K562 (cell line): ENCODE results near the gene ADCY5. TPM values are rescaled to one million over a fixed set of nuclear protein-coding genes. Genes with fewer than 3 reads are reported as not detected.

Experiments
- CBX1 ChIP-seq: sonication (generic); IDR thresholded peaks from 2 replicates; pipeline ENCODE4 v1.6.1; 2016; ENCODE audit warnings: antibody characterized with exemption, low read depth, mild to moderate bottlenecking
- POLR2H ChIP-seq: IDR thresholded peaks from 2 replicates; pipeline ENCODE4 v1.6.1; 2016; ENCODE audit warnings: missing genetic modification characterization, low read depth, mild to moderate bottlenecking, control low read depth, missing compliant biosample characterization, moderate library complexity
- TBP ChIP-seq: optimal IDR thresholded peaks from 2 replicates; pipeline ENCODE3; 2011; ENCODE audit warnings: low read depth, low read length, improper control_type of control experiment
- THRA ChIP-seq: fragments of 450-650 bp; IDR thresholded peaks from 2 replicates; pipeline ENCODE4 v1.6.1; 2017; ENCODE audit warnings: mild to moderate bottlenecking, moderate library complexity
- ZBTB12 ChIP-seq: fragments of 250-450 bp; sonication (Bioruptor Pico); IDR thresholded peaks from 2 replicates; pipeline ENCODE4 v1.4.0; 2020
- ZNF561 ChIP-seq: fragments of 450-650 bp; formaldehyde crosslinking; conservative IDR thresholded peaks from 2 replicates; pipeline ENCODE4 v1.4.0; 2020; ENCODE audit warnings: mild to moderate bottlenecking, moderate library complexity
- ZNF695 ChIP-seq: fragments of 450-650 bp; formaldehyde crosslinking; IDR thresholded peaks from 2 replicates; pipeline ENCODE4 v1.4.0; 2020; ENCODE audit warnings: mild to moderate bottlenecking, moderate library complexity
- polyA plus RNA-seq, 8 experiments: library from polyadenylated mRNA; depleted of rRNA in 4 of 8; stranded (reverse) in 5 of 8; unstranded in 3 of 8; fragments of >200 nt; fragmentation: Nextera tagmentation in 2 of 8; fragmentation: Illumina TruSeq in 1 of 8; extraction: Ambion mirVana in 2 of 8; extraction: Trizol in 1 of 8; gene quantifications; 2 replicates each; pipeline versions ENCODE4 v1.2.1 to v1.2.3, GENCODE V29; 2011 to 2014; ENCODE audit warnings: inconsistent platforms in 1 of 8, missing spikeins in 1 of 8
- total RNA-seq, 7 experiments: library from RNA; depleted of rRNA in 6 of 7; stranded (reverse); fragments of >200 nt in 6 of 7; fragmentation: Illumina TruSeq in 2 of 7; extraction: Trizol in 2 of 7; gene quantifications; 2 replicates each; pipeline versions ENCODE4 v1.2.1 to v1.2.3, GENCODE V29; 2011 to 2021; ENCODE audit warnings: low replicate concordance in 1 of 7
- TF ChIP-seq, protein P1 (sequence below): fragments of 450-650 bp; IDR thresholded peaks from 2 replicates; pipeline ENCODE4 v1.6.1; 2016; ENCODE audit warnings: antibody characterized with exemption

The ADCY5 gene
- total and polyA plus RNA-seq, 9 of the 15 experiments (the other 6 are each of a cell fraction or from before 2014, with no cell fraction given): under 0.01 TPM; not detected in 8

DNA sequence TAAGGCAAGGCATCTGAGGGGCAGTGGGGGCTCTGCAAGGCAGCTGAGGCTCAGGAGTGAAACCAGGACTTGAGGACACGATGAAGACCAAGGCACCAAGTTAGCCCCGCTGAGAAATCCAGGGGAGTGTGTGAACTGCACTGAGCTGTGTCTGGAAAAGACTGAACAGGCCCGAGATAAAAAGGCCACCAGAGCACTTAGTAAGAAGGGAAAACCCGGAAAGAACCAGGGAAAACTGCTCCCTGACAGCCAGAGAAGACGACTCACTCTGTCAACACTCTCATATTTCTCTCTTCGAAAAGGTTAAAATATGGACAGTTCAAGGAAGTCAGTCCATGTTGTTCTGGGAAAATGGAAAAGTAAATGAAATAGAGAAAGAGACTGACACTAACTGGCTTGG is 138.1 kb downstream of the ADCY5 start (continued):
- no peak for TF ChIP-seq ZNF561 (CRISPR knock-in tag)
- no peak for TF ChIP-seq ZNF695 (CRISPR knock-in tag)
- TF ChIP-seq POLR2H (tag): no peak
- no peak for TF ChIP-seq ZBTB12
- TF ChIP-seq TBP: no peak
- TF ChIP-seq CBX1: no peak
- TF ChIP-seq, protein P1, sequence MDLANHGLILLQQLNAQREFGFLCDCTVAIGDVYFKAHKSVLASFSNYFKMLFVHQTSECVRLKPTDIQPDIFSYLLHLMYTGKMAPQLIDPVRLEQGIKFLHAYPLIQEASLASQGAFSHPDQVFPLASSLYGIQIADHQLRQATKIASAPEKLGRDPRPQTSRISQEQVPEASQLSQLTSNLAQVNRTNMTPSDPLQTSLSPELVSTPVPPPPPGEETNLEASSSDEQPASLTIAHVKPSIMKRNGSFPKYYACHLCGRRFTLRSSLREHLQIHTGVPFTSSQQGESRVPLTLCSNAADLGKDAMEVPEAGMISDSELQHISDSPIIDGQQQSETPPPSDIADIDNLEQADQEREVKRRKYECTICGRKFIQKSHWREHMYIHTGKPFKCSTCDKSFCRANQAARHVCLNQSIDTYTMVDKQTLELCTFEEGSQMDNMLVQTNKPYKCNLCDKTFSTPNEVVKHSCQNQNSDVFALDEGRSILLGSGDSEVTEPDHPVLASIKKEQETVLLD: no peak
- TF ChIP-seq THRA: no peak
